BE2C (cell line): Measurements from ENCODE around the gene HOXB3.

ENCODE experiments used
- DNase-seq: peaks from one replicate; pipeline ENCODE4 v3.0.0-alpha.2; 2020
- H3K27me3 ChIP-seq: fragments of 250-450 bp; sonication (Bioruptor Pico); 2 replicates; pipeline ENCODE4 v1.5.1; 2020; ENCODE audit warnings: mild to moderate bottlenecking
- H3K36me3 ChIP-seq: fragments of 250-450 bp; sonication (Bioruptor Pico); 2 replicates; pipeline ENCODE4 v1.5.1; 2020; ENCODE audit warnings: mild to moderate bottlenecking
- H3K4me1 ChIP-seq: fragments of 250-450 bp; sonication (Bioruptor Pico); 2 replicates; pipeline ENCODE4 v1.5.1; 2020
- H3K4me3 ChIP-seq: 2 replicates; pipeline ENCODE4 v1.5.1; 2011; ENCODE audit warnings: low read depth, low read length
- H3K9me3 ChIP-seq: fragments of 250-450 bp; sonication (Bioruptor Pico); 2 replicates; pipeline ENCODE4 v1.5.1; 2020
- TF ChIP-seq, protein P1 (sequence below): IDR thresholded peaks from 2 replicates; pipeline ENCODE4 v1.5.1; 2012; ENCODE audit warnings: mild to moderate bottlenecking, low read depth, low read length

HOXB3 gene

DNA sequence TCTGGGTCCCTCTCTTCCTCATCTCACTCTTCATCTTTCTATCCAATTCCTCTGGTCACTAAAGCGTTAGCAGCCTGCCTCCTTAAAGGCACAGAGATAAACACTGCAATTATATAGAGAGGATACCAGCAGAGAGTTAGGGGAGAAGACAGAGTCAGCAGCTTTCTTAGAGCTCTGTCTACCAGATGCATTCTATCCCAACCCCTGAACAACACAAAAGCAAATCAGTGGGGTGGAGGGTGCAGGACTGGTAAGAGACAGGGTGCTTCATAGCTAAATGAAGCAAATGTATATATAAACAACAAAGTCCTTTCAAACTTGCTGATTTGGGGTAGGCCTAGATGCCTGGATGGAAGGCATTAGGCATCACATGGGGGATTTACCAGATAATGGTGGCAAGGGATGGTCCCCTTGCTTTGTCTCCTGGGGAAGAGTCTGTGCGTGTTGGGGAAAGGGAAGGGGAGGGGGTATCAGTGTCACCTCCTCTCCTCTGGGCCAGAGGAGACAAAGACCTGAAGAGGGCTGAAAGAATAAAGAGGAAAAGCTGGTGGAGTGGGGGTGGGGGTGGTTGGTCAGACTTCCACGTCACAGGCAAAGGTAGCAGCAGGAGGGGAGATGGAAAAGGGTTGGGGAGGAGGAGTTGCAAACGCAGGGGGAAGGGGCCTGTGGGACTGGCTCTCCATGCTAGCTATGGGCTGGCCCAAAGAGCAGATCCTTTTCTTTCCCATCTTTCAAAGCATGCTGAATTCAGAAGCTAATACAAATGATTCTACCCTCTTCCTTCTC, 23.9 kb downstream of the HOXB3 start:
- H3K4me1 ChIP-seq: no peaks in the 10 kb centered on the region
- H3K27me3 ChIP-seq: peaks cover 99% of the 10 kb centered on the region
- TF ChIP-seq, protein P1, sequence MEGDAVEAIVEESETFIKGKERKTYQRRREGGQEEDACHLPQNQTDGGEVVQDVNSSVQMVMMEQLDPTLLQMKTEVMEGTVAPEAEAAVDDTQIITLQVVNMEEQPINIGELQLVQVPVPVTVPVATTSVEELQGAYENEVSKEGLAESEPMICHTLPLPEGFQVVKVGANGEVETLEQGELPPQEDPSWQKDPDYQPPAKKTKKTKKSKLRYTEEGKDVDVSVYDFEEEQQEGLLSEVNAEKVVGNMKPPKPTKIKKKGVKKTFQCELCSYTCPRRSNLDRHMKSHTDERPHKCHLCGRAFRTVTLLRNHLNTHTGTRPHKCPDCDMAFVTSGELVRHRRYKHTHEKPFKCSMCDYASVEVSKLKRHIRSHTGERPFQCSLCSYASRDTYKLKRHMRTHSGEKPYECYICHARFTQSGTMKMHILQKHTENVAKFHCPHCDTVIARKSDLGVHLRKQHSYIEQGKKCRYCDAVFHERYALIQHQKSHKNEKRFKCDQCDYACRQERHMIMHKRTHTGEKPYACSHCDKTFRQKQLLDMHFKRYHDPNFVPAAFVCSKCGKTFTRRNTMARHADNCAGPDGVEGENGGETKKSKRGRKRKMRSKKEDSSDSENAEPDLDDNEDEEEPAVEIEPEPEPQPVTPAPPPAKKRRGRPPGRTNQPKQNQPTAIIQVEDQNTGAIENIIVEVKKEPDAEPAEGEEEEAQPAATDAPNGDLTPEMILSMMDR: no peak
- H3K9me3 ChIP-seq: no peaks in the 10 kb centered on the region
- DNase-seq: no peak
- H3K4me3 ChIP-seq: no peak overlapping the region
- H3K36me3 ChIP-seq: no peaks in the 10 kb centered on the region

DNA sequence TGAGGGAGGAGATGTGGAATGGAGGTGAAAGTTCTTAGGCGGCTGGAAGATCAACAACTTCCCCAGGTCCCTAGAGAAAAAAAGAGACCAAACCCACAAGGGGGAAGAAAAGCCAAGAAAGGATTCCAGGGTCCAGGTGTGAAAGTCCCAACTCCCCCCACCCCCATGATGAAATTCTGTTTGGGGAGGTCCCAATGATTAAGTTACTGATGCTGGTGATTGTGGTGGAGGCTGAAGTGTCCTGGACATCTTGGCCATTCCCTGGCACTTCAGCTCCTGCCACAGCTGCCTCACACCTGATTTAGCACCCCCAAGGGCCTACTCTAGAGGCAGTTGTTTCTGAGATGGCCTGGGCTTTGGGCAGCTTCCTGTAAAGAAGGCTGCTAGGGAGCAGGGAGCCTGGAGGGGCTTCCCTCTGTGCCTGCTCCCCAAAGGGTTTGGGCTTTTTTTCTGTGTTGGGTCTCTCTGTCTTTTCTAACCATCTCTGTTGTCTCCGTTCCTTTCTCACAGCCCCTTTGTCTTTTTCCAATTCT, 25.0 kb downstream of the HOXB3 start:
- TF ChIP-seq, protein P1: no peak
- Histone ChIP-seq H3K9me3 (no peaks in the 10 kb centered on the region), H3K4me3 (no peak overlapping the region), H3K4me1 (no peaks in the 10 kb centered on the region), H3K27me3 (peaks cover 99% of the 10 kb centered on the region), H3K36me3 (no peaks in the 10 kb centered on the region)
- no peak for DNase-seq

DNA sequence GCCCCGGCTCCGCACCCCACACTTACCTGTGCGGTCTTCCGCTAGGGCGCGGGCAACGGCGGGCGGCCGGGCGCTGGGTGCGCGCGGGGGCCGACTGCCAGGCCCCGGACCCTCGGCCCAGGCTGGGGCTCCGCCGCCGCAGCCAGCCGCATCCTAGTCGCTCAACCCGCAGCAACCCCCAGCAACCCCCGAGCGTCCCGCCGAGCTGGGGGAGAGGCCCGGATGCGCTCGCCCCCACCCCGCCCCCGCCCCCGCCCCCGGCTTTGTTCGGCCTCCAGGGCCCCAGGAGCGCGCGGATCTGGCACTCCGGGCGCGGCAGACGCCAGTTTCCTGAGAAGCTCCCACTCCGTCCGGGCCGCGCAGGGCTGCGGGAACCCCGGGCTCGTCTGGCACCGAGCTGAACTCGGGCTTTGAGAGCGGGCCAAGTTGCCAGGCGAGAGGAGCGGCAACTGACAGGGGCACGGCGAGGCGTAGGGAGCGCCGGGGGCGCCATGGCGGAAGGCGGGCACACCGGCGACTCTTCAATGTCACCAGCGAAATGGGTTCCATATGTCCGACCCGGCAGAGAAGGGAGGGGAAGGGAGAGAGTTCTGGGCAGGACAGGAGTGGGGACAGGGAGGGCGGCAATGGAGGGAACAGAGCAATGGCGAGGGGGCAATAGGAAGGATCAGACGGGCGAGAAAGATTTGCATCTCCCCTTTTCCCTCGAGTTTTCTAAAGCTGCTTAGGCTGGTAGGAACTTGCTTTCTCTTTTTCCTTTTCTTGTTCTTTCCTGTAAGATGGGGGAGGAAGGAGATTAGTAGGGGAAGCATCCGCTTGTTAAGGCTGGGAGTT, 25.6 kb downstream of the HOXB3 start:
- H3K36me3 ChIP-seq: no peaks in the 10 kb centered on the region
- peaks cover 99% of the 10 kb centered on the region for H3K27me3 ChIP-seq
- no peaks in the 10 kb centered on the region for H3K9me3 ChIP-seq
- TF ChIP-seq, protein P1: no peak
- H3K4me1 ChIP-seq: no peaks in the 10 kb centered on the region
- DNase-seq: no peak
- H3K4me3 ChIP-seq: no peak overlapping the region

DNA sequence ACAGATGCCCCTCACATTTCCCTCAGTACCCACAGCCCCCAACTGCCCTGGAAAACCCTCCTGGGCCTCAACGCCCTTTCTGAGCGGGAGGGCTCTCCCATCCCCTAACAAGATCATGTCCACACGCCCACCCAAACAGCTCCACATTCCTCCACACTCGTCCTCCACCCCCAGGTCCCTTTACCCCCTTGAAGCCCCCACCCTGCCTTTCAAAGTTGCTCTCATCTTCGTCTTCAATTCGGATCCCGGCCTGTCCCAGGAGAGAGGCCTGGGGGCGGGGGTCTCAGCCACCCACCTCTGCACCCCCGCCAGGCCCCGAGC, 26.2 kb downstream of the HOXB3 start:
- no peaks in the 10 kb centered on the region for H3K9me3 ChIP-seq
- TF ChIP-seq, protein P1: no peak
- DNase-seq: no peak
- H3K36me3 ChIP-seq: no peaks in the 10 kb centered on the region
- no peaks in the 10 kb centered on the region for H3K4me1 ChIP-seq
- H3K4me3 ChIP-seq: no peak overlapping the region
- H3K27me3 ChIP-seq: peaks cover 99% of the 10 kb centered on the region

DNA sequence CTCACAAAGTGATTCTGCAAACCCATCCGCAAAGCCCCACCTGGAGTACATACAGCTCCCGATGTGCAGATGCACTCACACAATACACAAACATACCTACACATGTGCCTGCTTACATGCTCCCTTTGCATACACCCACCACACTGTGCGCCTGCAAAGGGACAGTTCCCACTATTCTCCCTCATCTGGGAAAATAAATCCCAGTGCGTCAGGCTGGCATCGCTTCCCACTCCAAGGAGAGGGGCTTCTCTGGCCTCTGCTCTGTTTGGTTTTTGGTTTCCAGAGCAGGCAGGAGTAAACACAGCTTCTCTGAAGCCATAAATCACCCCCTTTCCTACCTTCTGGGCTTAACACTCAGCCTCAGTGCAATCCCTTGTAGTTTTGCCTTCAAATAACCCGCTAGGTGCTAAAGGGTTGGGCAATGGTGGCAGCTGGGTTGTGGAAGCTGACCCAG, 26.6 kb downstream of the HOXB3 start:
- peaks cover 99% of the 10 kb centered on the region for H3K27me3 ChIP-seq
- no peak for DNase-seq
- H3K9me3 ChIP-seq: no peaks in the 10 kb centered on the region
- TF ChIP-seq, protein P1: no peak
- H3K36me3 ChIP-seq: no peaks in the 10 kb centered on the region
- no peaks in the 10 kb centered on the region for H3K4me1 ChIP-seq
- H3K4me3 ChIP-seq: no peak overlapping the region
